Coronary artery (tissue), 2 donors: ENCODE data around the gene ARHGEF2.
"Not testable (repeated sequence)": the region's sequence is repeated elsewhere in the genome, so short reads cannot be mapped to it uniquely, and the experiment has no call there.

Experiments
- DNase-seq: peaks from one replicate; pipeline ENCODE4 v3.0.0-alpha.2; 2017; ENCODE audit warnings: low spot score
- H3K27ac ChIP-seq, 2 donors: fragments of 200-600 bp; sonication (generic); one replicate each; pipeline ENCODE4 v1.5.1; 2016 to 2019
- H3K4me3 ChIP-seq: fragments of 200-600 bp; sonication (generic); 2 replicates; pipeline ENCODE4 v1.5.1; 2016; ENCODE audit warnings: mild to moderate bottlenecking, moderate library complexity
- CTCF ChIP-seq: fragments of 200-600 bp; sonication (generic); IDR thresholded peaks from one replicate; pipeline ENCODE4 v1.5.1; 2019; ENCODE audit warnings: antibody characterized with exemption

Gene ARHGEF2

GRCh38 chr1:155932487-155932886 lies 45.9 kb downstream of the ARHGEF2 start:
- Histone ChIP-seq H3K4me3 (peak overlapping the region; percentile 77), H3K27ac (no peak overlapping the region)
- no peak for DNase-seq
- TF ChIP-seq CTCF, result no peak

- Histone ChIP-seq H3K27ac (no peak overlapping the region), H3K4me3 (peak overlapping the region; percentile 49)
- no peak for DNase-seq
- TF ChIP-seq CTCF, result no peak
Measured at GRCh38 chr1:155932081-155932480, 46.3 kb downstream of the ARHGEF2 start.

- H3K27ac ChIP-seq, result peak overlapping the region in 1 of 2 donors; percentile 18
- peak overlapping the region; percentile 49 for H3K4me3 ChIP-seq
- DNase-seq, result no peak
- no peak for TF ChIP-seq CTCF
Measured at GRCh38 chr1:155931332-155932038, 46.9 kb downstream of the ARHGEF2 start.

- H3K27ac ChIP-seq, DNase-seq: not testable (repeated sequence)
- H3K4me3 ChIP-seq, result peak overlapping the region; percentile 49
Measured at GRCh38 chr1:155930725-155931124, 47.6 kb downstream of the ARHGEF2 start.

GRCh38 chr1:155929057-155929456 lies 49.3 kb downstream of the ARHGEF2 start:
- no peak for TF ChIP-seq CTCF

GRCh38 chr1:155925506-155925905 lies 52.8 kb downstream of the ARHGEF2 start:
- TF ChIP-seq CTCF, result no peak
- H3K27ac ChIP-seq, result no peak overlapping the region

More at GRCh38 chr1:155929057-155929456, 49.3 kb downstream of the ARHGEF2 start:
- no peak overlapping the region for H3K27ac ChIP-seq
- no peak for DNase-seq
- H3K4me3 ChIP-seq, result no peak overlapping the region

GRCh38 chr1:155920717-155921116 lies 57.6 kb downstream of the ARHGEF2 start:
- no peak for TF ChIP-seq CTCF
- no peak overlapping the region for H3K4me3 ChIP-seq
- no peak overlapping the region for H3K27ac ChIP-seq

More at GRCh38 chr1:155925506-155925905, 52.8 kb downstream of the ARHGEF2 start:
- DNase-seq, result no peak
- no peak overlapping the region for H3K4me3 ChIP-seq

More at GRCh38 chr1:155920717-155921116, 57.6 kb downstream of the ARHGEF2 start:
- DNase-seq, result no peak
